Stimulated activated memory B cell treated with anti-CD40 and anti-IgM and Interleukin-4, amounts not matched to agents 10 μg/mL and 1 μg/mL and 100 μg/mL, for 72 hours (primary cell): ENCODE measurements around the gene ASAP2.

Source experiments
- ATAC-seq: fragments of 150-1000 bp; cut with Tn5 transposase; 2 replicates; pipeline ENCODE4 v1.10.0; 2021
- H3K27ac Mint-ChIP-seq: one replicate; pipeline ENCODE4 v1.8.0; 2022; ENCODE audit warnings: mild to moderate bottlenecking, mixed read lengths
- H3K27me3 Mint-ChIP-seq: one replicate; pipeline ENCODE4 v1.8.0; 2022; ENCODE audit warnings: mixed read lengths
- H3K36me3 Mint-ChIP-seq: one replicate; pipeline ENCODE4 v1.8.0; 2022; ENCODE audit warnings: mixed read lengths
- H3K4me1 Mint-ChIP-seq: one replicate; pipeline ENCODE4 v1.8.0; 2022; ENCODE audit warnings: mixed read lengths
- H3K4me3 Mint-ChIP-seq: one replicate; pipeline ENCODE4 v1.8.0; 2022; ENCODE audit warnings: mild to moderate bottlenecking, moderate library complexity, mixed read lengths
- H3K9me3 Mint-ChIP-seq: one replicate; pipeline ENCODE4 v1.8.0; 2022; ENCODE audit warnings: mixed read lengths

Gene ASAP2

DNA sequence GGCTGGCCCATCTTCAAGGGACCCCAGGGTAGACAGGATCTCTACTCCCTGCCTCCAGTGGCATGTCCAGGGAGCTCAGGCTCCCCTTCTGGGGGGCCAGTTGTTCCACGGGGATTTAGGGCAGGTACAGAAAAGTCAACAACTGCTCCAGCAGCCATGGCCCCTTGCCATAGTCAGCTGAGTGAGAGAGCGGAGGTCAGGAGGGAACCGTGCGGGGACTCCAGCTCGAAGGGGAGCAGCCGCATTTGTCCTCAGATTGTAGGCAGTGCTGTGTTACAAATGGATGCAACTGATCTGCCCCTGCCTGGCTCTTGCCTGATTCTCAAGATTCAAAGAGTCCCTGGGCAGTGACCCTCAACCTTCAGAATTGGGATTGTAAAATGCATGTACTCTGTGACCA lies 166.9 kb downstream of the ASAP2 start:
- Mint-ChIP-seq H3K9me3 (no peaks in the 10 kb centered on the region), H3K27ac (no peak overlapping the region), H3K4me1 (peaks cover 38% of the 10 kb centered on the region), H3K27me3 (peaks cover 59% of the 10 kb centered on the region), H3K4me3 (no peak overlapping the region), H3K36me3 (no peaks in the 10 kb centered on the region)
- no peak for ATAC-seq

DNA sequence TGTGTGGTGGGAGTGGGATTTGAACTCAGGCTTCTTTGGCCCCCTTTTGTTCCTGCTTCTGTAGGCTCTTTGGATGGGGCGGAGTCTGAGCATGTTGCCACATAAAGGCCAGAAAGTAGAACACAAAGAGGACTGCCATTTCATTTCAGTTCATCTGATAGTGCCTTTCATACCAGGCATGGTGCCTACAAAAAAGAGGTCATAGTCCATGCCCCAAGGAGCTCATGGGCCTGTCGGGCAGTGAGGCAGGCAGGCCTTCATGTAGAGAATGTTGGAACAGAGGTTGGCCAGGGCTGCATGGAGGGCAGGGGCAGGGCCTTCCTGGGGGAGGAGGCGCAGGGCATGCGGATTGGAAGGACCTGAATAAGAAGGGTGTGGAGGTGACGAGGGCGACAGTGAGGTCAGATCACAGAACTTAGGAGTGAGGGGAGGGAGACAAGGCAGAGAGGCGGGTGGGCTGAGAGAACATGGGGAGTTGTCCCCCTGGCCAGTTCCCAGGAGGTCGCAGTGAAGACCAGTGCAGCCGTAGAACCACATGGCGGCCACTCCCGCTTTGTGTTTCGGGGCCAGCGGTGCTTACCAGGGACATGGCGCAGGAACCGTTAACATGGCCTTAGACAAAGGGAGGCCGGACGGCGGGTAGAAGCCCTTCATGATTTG lies 167.6 kb downstream of the ASAP2 start:
- no peak for ATAC-seq
- no peaks in the 10 kb centered on the region for H3K36me3 Mint-ChIP-seq
- peaks cover 38% of the 10 kb centered on the region for H3K4me1 Mint-ChIP-seq
- no peak overlapping the region for H3K27ac Mint-ChIP-seq
- peaks cover 57% of the 10 kb centered on the region for H3K27me3 Mint-ChIP-seq
- H3K4me3 Mint-ChIP-seq: no peak overlapping the region
- H3K9me3 Mint-ChIP-seq: no peaks in the 10 kb centered on the region

DNA sequence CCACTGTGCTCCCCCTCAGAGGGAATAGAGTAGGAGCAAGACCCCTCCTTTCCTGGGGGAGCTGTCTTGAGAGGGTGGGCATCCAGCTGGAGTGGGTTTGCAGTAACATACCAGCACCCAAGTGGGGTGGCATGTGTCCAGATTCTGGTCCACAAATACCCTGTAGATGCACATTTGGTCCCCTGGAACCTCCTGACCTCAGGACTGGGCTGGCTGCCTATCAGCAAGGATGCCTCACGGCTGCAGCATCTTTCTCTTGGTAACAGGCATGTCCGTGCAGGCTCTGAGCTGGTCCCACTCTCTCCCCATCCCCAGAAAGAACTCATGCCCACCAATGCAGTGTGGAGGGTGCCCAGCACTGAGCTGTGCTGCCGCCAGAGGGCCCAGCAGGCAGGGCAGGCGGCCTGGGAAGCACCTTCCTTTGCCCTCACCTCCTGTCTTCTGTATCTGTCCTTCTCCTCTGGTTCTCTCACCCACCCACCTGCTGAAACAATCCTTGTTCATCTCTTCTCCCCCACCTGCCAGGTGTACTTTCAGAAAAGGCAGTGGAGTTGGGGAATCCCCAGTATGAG lies 169.3 kb downstream of the ASAP2 start:
- no peak overlapping the region for H3K4me3 Mint-ChIP-seq
- ATAC-seq: peak; percentile 32
- H3K36me3 Mint-ChIP-seq: no peaks in the 10 kb centered on the region
- no peak overlapping the region for H3K27ac Mint-ChIP-seq
- H3K4me1 Mint-ChIP-seq: peaks cover 38% of the 10 kb centered on the region
- H3K9me3 Mint-ChIP-seq: no peaks in the 10 kb centered on the region
- H3K27me3 Mint-ChIP-seq: peaks cover 44% of the 10 kb centered on the region

DNA sequence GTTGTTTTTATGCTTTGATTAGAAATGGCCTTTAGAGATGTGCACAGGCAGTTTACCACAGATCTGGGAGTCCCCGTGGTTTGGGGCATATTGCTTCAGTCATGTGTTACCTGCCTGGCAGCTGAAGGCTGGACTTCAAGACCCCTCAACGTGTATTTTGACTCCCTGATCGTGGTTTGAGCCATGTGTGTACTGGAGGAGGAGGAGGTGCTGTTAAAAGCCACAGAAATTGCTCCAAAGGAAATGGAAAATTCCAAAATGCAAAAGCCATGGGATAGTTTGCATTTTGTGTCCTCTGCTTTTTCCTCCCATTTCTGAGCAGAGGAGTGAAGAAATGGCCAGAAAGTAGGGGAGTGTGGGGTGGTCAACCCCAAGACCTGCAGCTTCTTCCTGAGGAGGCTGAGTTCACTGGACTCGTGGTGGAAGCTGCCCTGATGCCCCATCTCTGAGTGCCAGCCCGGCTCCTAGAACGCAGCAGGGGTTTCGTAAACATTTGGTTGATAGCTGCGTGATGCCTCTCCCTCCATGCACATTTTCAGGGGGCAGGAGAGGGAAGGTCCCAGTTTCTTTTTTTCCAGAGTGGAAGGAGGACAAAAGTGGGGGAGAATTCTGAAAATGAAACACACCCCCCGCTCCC lies 171.0 kb downstream of the ASAP2 start:
- ATAC-seq: no peak
- no peak overlapping the region for H3K27ac Mint-ChIP-seq
- peaks cover 23% of the 10 kb centered on the region for H3K4me1 Mint-ChIP-seq
- H3K27me3 Mint-ChIP-seq: peaks cover 33% of the 10 kb centered on the region
- H3K9me3 Mint-ChIP-seq: no peaks in the 10 kb centered on the region
- H3K36me3 Mint-ChIP-seq: no peaks in the 10 kb centered on the region
- no peak overlapping the region for H3K4me3 Mint-ChIP-seq

DNA sequence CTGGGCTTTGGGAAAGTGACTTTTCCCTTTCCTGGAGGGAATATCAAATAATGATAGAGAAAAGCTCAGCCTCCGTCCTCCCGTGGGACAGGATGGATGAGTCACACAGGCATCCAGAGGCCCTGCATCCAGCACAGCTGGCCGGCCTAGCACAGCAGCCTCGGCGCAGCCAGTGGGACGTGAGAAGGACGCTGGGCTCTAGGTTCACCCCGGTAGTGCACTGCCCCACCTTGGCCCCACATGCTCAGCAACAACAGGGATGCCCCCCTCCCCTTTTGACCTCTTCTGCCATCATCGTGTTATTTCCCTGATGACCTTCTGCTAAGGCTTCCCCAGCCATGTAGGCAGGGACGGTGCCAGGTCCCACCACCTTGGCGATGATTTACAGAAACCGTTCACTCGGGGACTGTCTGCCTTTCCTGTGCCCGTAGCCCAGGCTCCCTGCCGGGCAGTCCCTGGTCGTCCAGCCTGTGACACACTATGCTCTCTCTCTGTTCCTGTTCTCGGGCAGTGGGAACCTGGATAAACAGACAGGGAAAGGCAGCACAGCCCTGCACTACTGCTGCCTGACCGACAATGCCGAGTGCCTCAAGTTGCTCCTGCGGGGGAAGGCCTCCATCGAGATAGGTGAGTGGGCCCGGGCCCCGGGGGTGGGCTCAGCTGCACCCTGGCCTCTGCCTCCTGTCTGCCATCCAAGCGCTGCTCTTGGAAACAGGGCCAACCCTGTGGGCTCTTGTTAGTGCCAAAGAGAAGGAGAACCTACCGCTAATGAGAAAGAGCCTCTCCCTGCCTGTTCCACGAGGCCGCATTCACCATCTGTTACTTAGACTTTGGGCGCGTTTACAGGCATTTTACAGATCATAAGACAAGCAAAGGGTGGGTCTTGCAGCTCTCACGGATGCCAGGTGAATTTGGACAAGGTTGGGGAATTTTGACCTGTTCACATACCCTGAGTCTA lies 172.1 kb downstream of the ASAP2 start:
- peaks cover 13% of the 10 kb centered on the region for H3K4me1 Mint-ChIP-seq
- no peak overlapping the region for H3K27ac Mint-ChIP-seq
- ATAC-seq: no peak
- no peaks in the 10 kb centered on the region for H3K9me3 Mint-ChIP-seq
- H3K27me3 Mint-ChIP-seq: peaks cover 32% of the 10 kb centered on the region
- H3K4me3 Mint-ChIP-seq: no peak overlapping the region
- H3K36me3 Mint-ChIP-seq: no peaks in the 10 kb centered on the region

DNA sequence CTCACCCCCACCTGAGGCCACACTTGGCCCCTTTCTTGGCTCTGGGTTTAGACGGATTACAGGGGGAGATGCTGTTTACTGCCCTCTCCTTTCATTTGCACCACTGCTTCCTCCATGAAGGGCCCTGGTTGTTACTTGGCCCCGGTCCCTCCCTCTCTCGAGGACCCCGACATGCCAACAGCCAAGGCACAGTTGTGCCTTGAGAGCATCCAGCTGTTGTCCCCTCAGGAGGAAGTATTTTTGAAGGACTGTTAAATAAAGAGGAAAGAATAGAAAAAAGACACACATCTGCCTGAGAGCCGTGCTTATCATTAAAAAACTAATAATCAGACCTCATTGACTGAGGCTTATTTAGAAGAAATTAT lies 172.8 kb downstream of the ASAP2 start:
- H3K36me3 Mint-ChIP-seq: no peaks in the 10 kb centered on the region
- peaks cover 26% of the 10 kb centered on the region for H3K27me3 Mint-ChIP-seq
- ATAC-seq: no peak
- H3K27ac Mint-ChIP-seq: no peak overlapping the region
- no peaks in the 10 kb centered on the region for H3K9me3 Mint-ChIP-seq
- no peak overlapping the region for H3K4me3 Mint-ChIP-seq
- H3K4me1 Mint-ChIP-seq: peaks cover 13% of the 10 kb centered on the region

DNA sequence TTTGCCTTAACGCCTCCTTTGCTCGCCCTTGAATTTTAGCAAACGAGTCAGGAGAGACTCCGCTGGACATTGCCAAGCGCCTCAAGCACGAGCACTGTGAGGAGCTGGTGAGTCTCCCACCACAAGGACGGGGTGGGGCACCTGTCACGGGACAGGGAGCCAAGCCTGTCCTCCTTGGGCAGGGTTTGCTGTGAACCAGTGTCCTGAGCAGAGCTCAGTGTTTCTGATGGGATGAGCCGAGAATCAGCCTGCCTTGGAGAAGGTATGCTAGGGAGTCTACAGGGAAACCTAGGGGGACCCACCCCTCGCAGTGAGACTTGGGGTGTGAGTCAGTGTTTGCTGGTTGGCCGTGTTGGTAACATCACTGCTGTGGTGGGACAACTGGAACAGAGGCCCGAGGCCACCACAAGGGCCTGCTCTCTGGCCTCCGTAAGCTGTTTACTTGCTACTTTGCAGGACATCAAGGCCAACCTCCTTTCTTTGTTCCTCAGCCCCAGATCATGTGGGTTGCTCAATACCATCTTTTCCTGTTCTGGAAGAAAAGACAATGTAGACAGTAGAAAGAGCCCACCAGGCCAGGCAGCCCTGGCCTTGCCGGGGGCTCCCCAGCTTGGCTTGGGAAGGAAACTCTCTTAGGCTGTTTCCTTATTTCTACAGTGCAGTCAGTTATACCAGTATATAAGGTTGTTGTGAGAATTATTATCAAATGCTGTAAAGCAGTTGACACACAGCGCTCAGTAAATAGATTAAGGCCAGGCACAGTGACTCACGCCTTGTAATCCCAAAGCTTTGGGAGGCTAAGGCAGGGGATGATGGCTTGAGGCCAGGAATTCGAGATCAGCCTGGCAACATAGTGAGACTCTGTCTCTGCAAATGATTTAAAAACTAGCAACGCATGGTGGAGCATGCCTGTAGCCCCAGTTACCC lies 174.4 kb downstream of the ASAP2 start:
- ATAC-seq: no peak
- Mint-ChIP-seq H3K9me3 (no peaks in the 10 kb centered on the region), H3K4me1 (peaks cover 12% of the 10 kb centered on the region), H3K27ac (no peak overlapping the region), H3K36me3 (no peaks in the 10 kb centered on the region), H3K27me3 (peaks cover 24% of the 10 kb centered on the region), H3K4me3 (no peak overlapping the region)

DNA sequence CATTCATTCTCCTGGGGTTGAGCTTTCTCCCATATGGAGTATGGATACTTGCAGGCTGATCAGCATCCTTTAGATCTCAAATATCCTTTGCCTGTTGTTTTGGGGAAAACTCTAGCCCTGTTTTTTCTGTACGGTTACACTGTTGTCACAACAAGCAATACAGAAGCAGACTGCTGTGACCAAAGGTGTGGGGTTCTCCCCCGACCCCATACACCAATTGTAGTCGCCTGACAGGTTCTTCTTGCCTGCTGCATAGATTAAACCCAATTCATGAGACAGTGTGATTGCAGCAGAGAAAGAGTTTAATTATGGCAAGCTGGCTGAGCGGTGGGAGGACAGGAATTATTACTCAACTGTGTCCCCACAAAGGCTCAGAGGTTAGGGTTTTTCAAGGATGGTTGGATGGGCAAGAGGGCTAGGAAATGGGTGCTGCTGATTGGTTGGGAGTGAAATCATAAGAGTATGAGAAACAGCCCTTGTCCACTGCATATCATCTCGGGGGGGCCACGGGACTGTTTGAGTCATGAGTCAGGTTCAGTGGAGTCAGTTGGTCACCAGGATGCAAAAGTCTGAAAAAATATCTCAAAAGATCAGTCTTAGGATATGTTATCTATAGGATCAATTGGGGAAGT lies 176.1 kb downstream of the ASAP2 start:
- no peaks in the 10 kb centered on the region for H3K9me3 Mint-ChIP-seq
- no peak for ATAC-seq

DNA sequence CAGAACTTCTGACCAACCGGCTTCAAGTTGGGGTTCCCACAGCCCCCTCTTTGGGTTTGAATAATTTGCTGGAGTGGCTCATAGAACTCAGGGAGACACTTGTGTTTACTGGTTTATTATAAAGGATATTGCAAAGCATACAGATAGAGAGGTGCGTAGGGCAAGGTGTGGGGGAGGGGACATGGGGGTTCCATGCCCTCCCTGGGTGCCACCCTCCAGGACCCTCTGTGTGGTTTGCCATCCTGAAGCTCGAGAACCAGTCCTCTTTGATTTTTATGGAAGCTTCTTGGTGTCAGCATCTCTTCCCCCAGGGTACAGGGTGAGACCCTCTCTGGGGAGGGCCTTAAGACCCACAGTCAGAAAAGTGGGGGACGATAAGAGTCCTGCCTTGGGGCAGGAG lies 177.9 kb downstream of the ASAP2 start:
- ATAC-seq: no peak
- H3K9me3 Mint-ChIP-seq: no peaks in the 10 kb centered on the region
- H3K36me3 Mint-ChIP-seq: no peaks in the 10 kb centered on the region
- no peak overlapping the region for H3K4me3 Mint-ChIP-seq
- H3K27me3 Mint-ChIP-seq: peaks cover under 1% of the 10 kb centered on the region
- H3K4me1 Mint-ChIP-seq: no peaks in the 10 kb centered on the region
- no peak overlapping the region for H3K27ac Mint-ChIP-seq

More for the DNA sequence above, 176.1 kb downstream of the ASAP2 start:
- no peaks in the 10 kb centered on the region for H3K4me1 Mint-ChIP-seq
- no peaks in the 10 kb centered on the region for H3K36me3 Mint-ChIP-seq
- H3K27me3 Mint-ChIP-seq: peaks cover 9% of the 10 kb centered on the region
- no peak overlapping the region for H3K4me3 Mint-ChIP-seq
- no peak overlapping the region for H3K27ac Mint-ChIP-seq

DNA sequence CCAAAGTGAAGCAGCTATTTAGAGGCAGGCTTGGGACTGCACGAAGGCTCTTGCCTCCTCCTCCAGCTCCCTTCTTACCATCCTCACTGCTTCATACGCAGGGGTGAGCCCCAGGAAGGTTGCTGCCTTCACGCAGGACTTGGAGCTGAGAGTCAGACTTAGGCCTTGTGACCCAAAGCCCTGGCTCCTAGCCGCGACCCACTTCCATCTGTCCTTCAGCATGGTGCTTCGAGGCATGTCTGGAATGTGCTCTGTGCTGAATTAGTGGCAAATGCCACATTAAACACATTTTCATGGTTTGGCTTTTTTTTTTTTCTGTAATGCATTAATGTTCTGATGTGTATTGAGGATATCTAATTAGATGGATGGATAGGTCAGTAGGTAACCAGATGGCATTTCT lies 179.2 kb downstream of the ASAP2 start:
- Mint-ChIP-seq H3K36me3 (no peaks in the 10 kb centered on the region), H3K27ac (no peak overlapping the region), H3K9me3 (no peaks in the 10 kb centered on the region), H3K4me3 (no peak overlapping the region), H3K4me1 (no peaks in the 10 kb centered on the region), H3K27me3 (no peaks in the 10 kb centered on the region)
- ATAC-seq: no peak

DNA sequence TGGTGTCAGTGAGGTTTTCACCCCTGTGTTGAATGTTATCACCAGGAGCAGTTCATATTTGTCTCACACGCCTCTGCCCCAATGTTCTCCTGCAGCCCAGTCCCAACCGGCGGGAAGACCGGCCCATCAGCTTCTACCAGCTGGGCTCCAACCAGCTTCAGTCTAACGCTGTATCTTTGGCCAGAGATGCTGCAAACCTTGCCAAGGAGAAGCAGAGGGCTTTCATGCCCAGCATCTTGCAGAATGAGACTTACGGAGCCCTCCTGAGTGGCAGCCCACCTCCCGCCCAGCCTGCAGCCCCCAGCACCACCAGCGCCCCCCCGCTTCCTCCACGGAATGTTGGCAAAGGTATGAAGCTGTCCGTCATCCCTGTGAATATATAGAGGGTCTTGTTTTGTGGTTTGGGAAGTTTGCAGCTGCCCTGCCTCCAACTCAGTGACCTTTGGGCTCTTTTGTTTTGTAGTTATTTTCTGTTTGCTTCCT lies 181.6 kb downstream of the ASAP2 start:
- Mint-ChIP-seq H3K9me3 (no peaks in the 10 kb centered on the region), H3K4me1 (no peaks in the 10 kb centered on the region), H3K4me3 (no peak overlapping the region), H3K27me3 (no peaks in the 10 kb centered on the region), H3K36me3 (no peaks in the 10 kb centered on the region), H3K27ac (no peak overlapping the region)
- no peak for ATAC-seq

DNA sequence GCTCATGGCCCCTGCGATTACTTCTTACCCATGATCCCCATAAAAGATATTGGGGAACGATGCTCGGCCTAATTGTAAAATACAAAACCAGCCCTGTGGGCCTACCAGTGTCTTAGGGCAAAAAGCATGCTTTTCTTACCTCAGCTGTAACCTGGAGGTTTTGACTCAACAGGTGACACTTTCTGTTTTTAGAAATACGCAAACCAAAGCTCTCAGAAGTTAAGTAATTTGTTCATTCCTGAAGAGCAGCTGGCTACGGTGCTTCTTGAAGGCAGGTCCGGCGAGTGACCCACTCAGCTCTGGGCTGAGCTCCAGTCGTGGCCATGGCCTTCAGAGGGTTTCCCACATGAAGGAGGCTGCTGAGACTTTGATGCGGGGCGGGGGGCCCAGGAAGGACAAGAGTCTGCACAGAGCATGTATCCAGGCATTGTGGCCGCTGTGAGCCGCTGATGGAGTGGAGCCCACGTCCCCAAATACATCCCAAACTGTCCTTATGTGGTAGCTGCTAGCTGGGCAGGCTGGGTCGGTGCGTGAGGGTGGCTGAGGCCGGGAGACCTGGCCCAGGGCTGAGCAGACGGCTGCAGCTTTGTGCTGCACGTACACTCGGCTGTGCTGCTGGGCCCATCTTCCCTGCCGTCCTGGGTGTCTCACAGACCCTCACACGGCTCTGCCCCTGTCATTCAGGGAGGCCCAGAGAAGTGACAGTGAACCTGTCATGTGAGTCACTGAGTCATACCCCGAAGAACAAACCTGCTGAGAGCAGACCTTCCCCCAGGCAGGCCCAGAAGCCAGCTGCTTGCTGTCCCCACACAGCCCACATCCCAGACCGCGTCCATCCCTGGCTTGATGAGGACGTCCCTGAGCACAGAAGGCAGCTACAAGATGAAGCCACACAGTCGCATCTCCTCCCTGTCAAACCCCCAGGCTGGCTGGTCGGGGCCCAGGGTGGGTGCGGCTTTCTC lies 182.6 kb downstream of the ASAP2 start:
- H3K4me3 Mint-ChIP-seq: no peak overlapping the region
- no peak for ATAC-seq
- no peaks in the 10 kb centered on the region for H3K27me3 Mint-ChIP-seq
- H3K27ac Mint-ChIP-seq: no peak overlapping the region
- H3K4me1 Mint-ChIP-seq: no peaks in the 10 kb centered on the region
- no peaks in the 10 kb centered on the region for H3K9me3 Mint-ChIP-seq
- H3K36me3 Mint-ChIP-seq: no peaks in the 10 kb centered on the region

DNA sequence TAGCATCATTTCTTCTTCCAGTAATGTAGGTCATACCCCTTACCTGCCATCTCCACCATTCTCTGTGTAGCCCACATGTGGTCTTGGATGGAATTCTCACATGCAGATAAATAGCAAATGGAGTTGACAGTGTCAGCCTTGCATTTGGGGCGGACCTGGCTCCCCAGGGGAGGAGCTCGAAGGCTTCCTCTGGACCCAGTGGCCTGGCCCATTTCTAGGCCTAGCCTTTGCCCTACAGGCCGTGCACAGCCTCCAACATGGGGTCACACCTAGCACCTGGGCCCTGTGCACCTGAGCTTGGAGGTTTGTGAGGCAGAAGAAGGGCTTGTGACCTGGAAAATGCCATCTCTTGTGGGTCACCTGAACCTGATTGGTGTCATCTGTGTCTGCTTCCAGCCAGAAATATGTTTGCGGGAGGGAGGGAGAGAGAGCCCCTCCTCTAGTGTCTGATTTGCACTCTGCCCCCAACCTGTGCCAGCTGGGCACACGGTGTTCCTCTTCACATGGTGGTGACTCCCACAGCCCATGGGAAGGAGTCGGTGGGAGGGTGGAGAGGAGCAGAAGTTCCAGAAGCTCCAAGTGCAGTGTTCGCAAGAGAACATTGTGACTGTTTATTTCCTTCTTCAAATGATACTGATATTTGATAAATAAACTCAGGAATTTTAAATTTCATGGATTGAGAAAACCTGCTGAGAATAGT lies 183.7 kb downstream of the ASAP2 start:
- H3K4me1 Mint-ChIP-seq: no peaks in the 10 kb centered on the region
- no peaks in the 10 kb centered on the region for H3K36me3 Mint-ChIP-seq
- H3K9me3 Mint-ChIP-seq: no peaks in the 10 kb centered on the region
- H3K4me3 Mint-ChIP-seq: no peak overlapping the region
- no peaks in the 10 kb centered on the region for H3K27me3 Mint-ChIP-seq
- no peak for ATAC-seq
- no peak overlapping the region for H3K27ac Mint-ChIP-seq
